ENCODE results near the gene CHCHD10. TPM values are rescaled to one million over a fixed set of nuclear protein-coding genes. Genes with fewer than 3 reads are reported as not detected.

The CHCHD10 gene
- polyA plus RNA-seq, 2 of the 4 experiments (the other 2 are of a cell fraction): 33.0 to 85.4 TPM

- DNase-seq (ENCODE audit: low read depth in 1 of 2, low spot score in 1 of 2) (peak in 1 of 2 experiments; percentile 16), FAIRE-seq (no peak), ATAC-seq (no peak)
- TF ChIP-seq POLR2A (IDR thresholded peaks at IDR 0.05; ENCODE audit: low read length): no peak
- no peak for TF ChIP-seq CEBPB (IDR thresholded peaks at IDR 0.05)
- Histone ChIP-seq H3K4me1 (no peaks in the 10 kb centered on the region; the same call in 2 of the 3 replicates), H3K4me2 (no peak overlapping the region), H3K4me3 (no peak overlapping the region), H3K27ac (no peak overlapping the region), H3K9me3 (no peaks in the 10 kb centered on the region)
- 81% methylated on average over 17 of the region's 17 CpGs for WGBS (ENCODE audit: missing lambda C conversion rate)
- ChIA-PET CTCF (interaction anchor here (0.6 kb wide), 1 partner anchor 869 kb away, joined by 3 read pairs; no protein-coding TSS in a partner anchor), POLR2A (no interaction called here)
These were observed 49.2 kb downstream of the CHCHD10 start for GRCh38 chr22:23718371-23719165.

DNA sequence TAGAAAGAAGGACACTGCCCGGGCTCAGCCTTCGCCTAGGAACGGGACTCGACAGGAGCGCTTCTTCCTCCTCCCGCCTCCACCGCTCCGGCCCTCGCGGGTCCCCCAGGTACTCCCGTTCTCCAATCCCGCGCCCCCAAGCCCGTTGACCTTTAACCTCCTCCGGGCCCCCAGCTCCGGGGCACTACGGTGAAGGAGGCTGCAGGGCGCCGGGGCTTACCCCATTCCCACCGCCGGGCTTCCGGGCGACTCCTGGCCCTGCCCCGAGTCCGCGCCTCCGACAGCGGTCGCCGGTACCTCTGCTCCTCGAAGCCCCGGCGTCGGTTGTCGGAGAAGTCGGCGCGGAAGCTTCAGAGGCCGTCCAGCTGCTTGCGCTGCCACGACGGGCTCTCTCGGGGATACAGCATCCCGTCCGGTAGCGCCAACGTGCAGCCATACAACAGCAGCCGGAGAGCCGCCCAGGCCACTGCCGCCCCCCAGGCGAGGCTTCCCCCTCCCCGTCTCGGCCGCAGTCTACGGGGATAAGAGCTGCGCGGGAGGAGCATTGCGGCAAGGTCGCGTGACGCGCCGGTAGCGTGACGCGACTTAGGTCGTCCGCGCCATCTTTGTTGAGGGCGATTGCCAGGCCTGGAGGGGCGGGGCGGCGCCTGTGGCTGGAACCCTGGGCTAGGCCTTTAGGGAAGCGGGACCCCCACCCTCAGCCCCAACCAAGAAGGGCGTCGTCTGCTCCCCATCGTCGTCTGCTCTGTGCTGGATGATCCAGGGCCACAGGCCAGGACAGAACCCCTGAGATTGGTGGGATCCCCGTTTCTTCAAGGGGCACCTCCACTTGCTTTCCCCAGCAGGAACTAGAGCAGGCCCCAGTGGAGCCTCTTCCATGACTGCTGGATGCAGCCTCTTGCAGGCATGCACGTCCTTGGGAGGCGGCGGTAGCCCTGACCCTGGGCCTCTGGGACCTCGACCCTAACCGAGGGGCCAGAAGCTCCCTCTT is 50.7 kb downstream of the CHCHD10 start:
- Histone ChIP-seq H3K27ac (peak overlapping the region; percentile 79 to 95), H3K4me1 (no peaks in the 10 kb centered on the region; the same call in 2 of the 3 replicates), H3K9me3 (no peaks in the 10 kb centered on the region), H3K4me3 (peak overlapping the region; percentile 69), H3K4me2 (peak overlapping the region; percentile 69)
- ATAC-seq (peak; percentile 95 to 97), FAIRE-seq (no peak), DNase-seq (ENCODE audit: low read depth in 1 of 2, low spot score in 1 of 2) (peak; percentile 76 to 88)
- ChIA-PET CTCF (interaction anchor here (0.7 to 1.0 kb wide), 2 partner anchors 130 to 133 kb away, joined by 3 read pairs; no protein-coding TSS in a partner anchor), POLR2A (interaction anchor here (0.7 kb wide), 1 partner anchor 11 kb away, joined by 5 read pairs; no protein-coding TSS in a partner anchor)
- no peak for TF ChIP-seq FOSL2 (IDR thresholded peaks at IDR 0.05)
- no peak for TF ChIP-seq FOSL2 (CRISPR knock-in tag; IDR thresholded peaks at IDR 0.05)
- peak; percentile 89 for TF ChIP-seq POLR2A (IDR thresholded peaks at IDR 0.05; ENCODE audit: low read length)
- peak; percentile 86 for TF ChIP-seq MAX (IDR thresholded peaks at IDR 0.05)
- peak; percentile 85 for TF ChIP-seq USF2 (IDR thresholded peaks at IDR 0.05)
- no peak for TF ChIP-seq EHMT2 (IDR thresholded peaks at IDR 0.05; ENCODE audit: low read depth)
- no peak for TF ChIP-seq GATA3 (IDR thresholded peaks at IDR 0.05; ENCODE audit: borderline replicate concordance)
- TF ChIP-seq BHLHE40 (IDR thresholded peaks at IDR 0.05; ENCODE audit: low read depth, low read length): peak; percentile 68
- peak in 1 of 2 experiments; percentile 67; a peak in 2 of 5 replicates for TF ChIP-seq JUN (IDR thresholded peaks at IDR 0.05)
- no peak for TF ChIP-seq NPAS2 (CRISPR knock-in tag; IDR thresholded peaks at IDR 0.05; ENCODE audit: borderline replicate concordance)
- TF ChIP-seq E2F6 (IDR thresholded peaks at IDR 0.05; ENCODE audit: borderline replicate concordance, low read depth): peak; percentile 81
- TF ChIP-seq PHF8 (IDR thresholded peaks at IDR 0.05; ENCODE audit: borderline replicate concordance, low read depth): peak; percentile 54; the same call in 1 of the 2 replicates
- under 1% methylated on average over 19 of the region's 84 CpGs for WGBS (ENCODE audit: missing lambda C conversion rate)

Other genes with a start within 250 kb of the CHCHD10 start
- not detected in 2 replicates for gene IGLL1, start 187.7 kb downstream of the CHCHD10 start, polyA plus RNA-seq (2011; rRNA removed)
- not detected in 3 replicates for gene IGLL1, start 187.7 kb downstream of the CHCHD10 start, polyA plus RNA-seq (2017; fragmentation: RNase III; extraction: RNeasy Plus Mini Kit Qiagen cat#74134 plus additional on column Dnase treatment)
- gene DRICH1, start 135.7 kb downstream of the CHCHD10 start, polyA plus RNA-seq (2011; rRNA removed): 0.70 and 0.85 TPM in 2 replicates
- gene DRICH1, start 135.7 kb downstream of the CHCHD10 start, polyA plus RNA-seq (2017; fragmentation: RNase III; extraction: RNeasy Plus Mini Kit Qiagen cat#74134 plus additional on column Dnase treatment): 0.26 to 0.58 TPM (median 0.28 TPM) in 3 replicates
- gene RGL4, start 77.0 kb downstream of the CHCHD10 start, polyA plus RNA-seq (2011; rRNA removed): not detected in 2 replicates
- gene RGL4, start 77.0 kb downstream of the CHCHD10 start, polyA plus RNA-seq (2017; fragmentation: RNase III; extraction: RNeasy Plus Mini Kit Qiagen cat#74134 plus additional on column Dnase treatment): not detected in 3 replicates
- gene ZNF70, start 16.9 kb downstream of the CHCHD10 start, polyA plus RNA-seq (2011; rRNA removed): 0.88 and 2.1 TPM in 2 replicates
- 0.98 to 1.3 TPM (median 1.2 TPM) in 3 replicates for gene ZNF70, start 16.9 kb downstream of the CHCHD10 start, polyA plus RNA-seq (2017; fragmentation: RNase III; extraction: RNeasy Plus Mini Kit Qiagen cat#74134 plus additional on column Dnase treatment)
- gene VPREB3, start 13.5 kb downstream of the CHCHD10 start, polyA plus RNA-seq (2011; rRNA removed): 0.41 and 0.90 TPM in 2 replicates
- 0.37 to 0.61 TPM (median 0.52 TPM) in 3 replicates for gene VPREB3, start 13.5 kb downstream of the CHCHD10 start, polyA plus RNA-seq (2017; fragmentation: RNase III; extraction: RNeasy Plus Mini Kit Qiagen cat#74134 plus additional on column Dnase treatment)
- gene C22orf15, start 5.0 kb downstream of the CHCHD10 start, polyA plus RNA-seq (2011; rRNA removed): not detected in 2 replicates
- not detected in 3 replicates for gene C22orf15, start 5.0 kb downstream of the CHCHD10 start, polyA plus RNA-seq (2017; fragmentation: RNase III; extraction: RNeasy Plus Mini Kit Qiagen cat#74134 plus additional on column Dnase treatment)
- 0.36 and 0.61 TPM in 2 replicates for gene MMP11, start 4.9 kb upstream of the CHCHD10 start, polyA plus RNA-seq (2011; rRNA removed)
- gene MMP11, start 4.9 kb upstream of the CHCHD10 start, polyA plus RNA-seq (2017; fragmentation: RNase III; extraction: RNeasy Plus Mini Kit Qiagen cat#74134 plus additional on column Dnase treatment): 0.16 to 0.26 TPM (median 0.23 TPM) in 3 replicates
- 98.1 and 133 TPM in 2 replicates for gene SMARCB1, start 19.0 kb upstream of the CHCHD10 start, polyA plus RNA-seq (2011; rRNA removed)
- gene SMARCB1, start 19.0 kb upstream of the CHCHD10 start, polyA plus RNA-seq (2017; fragmentation: RNase III; extraction: RNeasy Plus Mini Kit Qiagen cat#74134 plus additional on column Dnase treatment): 59.2 to 66.9 TPM (median 65.6 TPM) in 3 replicates
- gene DERL3, start 71.0 kb upstream of the CHCHD10 start, polyA plus RNA-seq (2011; rRNA removed): 0.08 and 0.34 TPM in 2 replicates
- 0.18 to 0.40 TPM (median 0.34 TPM) in 3 replicates for gene DERL3, start 71.0 kb upstream of the CHCHD10 start, polyA plus RNA-seq (2017; fragmentation: RNase III; extraction: RNeasy Plus Mini Kit Qiagen cat#74134 plus additional on column Dnase treatment)
- 5.6 and 6.9 TPM in 2 replicates for gene SLC2A11, start 89.9 kb upstream of the CHCHD10 start, polyA plus RNA-seq (2011; rRNA removed)
- 9.5 to 12.4 TPM (median 12.4 TPM) in 3 replicates for gene SLC2A11, start 89.9 kb upstream of the CHCHD10 start, polyA plus RNA-seq (2017; fragmentation: RNase III; extraction: RNeasy Plus Mini Kit Qiagen cat#74134 plus additional on column Dnase treatment)
- gene MIF, start 126.4 kb upstream of the CHCHD10 start, polyA plus RNA-seq (2011; rRNA removed): 173 and 197 TPM in 2 replicates
- 752 to 794 TPM (median 776 TPM) in 3 replicates for gene MIF, start 126.4 kb upstream of the CHCHD10 start, polyA plus RNA-seq (2017; fragmentation: RNase III; extraction: RNeasy Plus Mini Kit Qiagen cat#74134 plus additional on column Dnase treatment)
- 0.30 and 0.50 TPM in 2 replicates for gene GSTT2B, start 193.2 kb upstream of the CHCHD10 start, polyA plus RNA-seq (2011; rRNA removed)
- gene GSTT2B, start 193.2 kb upstream of the CHCHD10 start, polyA plus RNA-seq (2017; fragmentation: RNase III; extraction: RNeasy Plus Mini Kit Qiagen cat#74134 plus additional on column Dnase treatment): 0.11 to 0.30 TPM in 2 of 3 replicates, not detected in the other
- gene DDTL, start 198.9 kb upstream of the CHCHD10 start, polyA plus RNA-seq (2011; rRNA removed): 2.1 and 2.8 TPM in 2 replicates
- gene DDTL, start 198.9 kb upstream of the CHCHD10 start, polyA plus RNA-seq (2017; fragmentation: RNase III; extraction: RNeasy Plus Mini Kit Qiagen cat#74134 plus additional on column Dnase treatment): 2.5 to 3.2 TPM (median 2.7 TPM) in 3 replicates
- gene DDT, start 206.5 kb upstream of the CHCHD10 start, polyA plus RNA-seq (2011; rRNA removed): 87.6 and 119 TPM in 2 replicates
- gene DDT, start 206.5 kb upstream of the CHCHD10 start, polyA plus RNA-seq (2017; fragmentation: RNase III; extraction: RNeasy Plus Mini Kit Qiagen cat#74134 plus additional on column Dnase treatment): 173 to 188 TPM (median 180 TPM) in 3 replicates
- gene GSTT2, start 212.2 kb upstream of the CHCHD10 start, polyA plus RNA-seq (2011; rRNA removed): not detected in 2 replicates
- gene GSTT2, start 212.2 kb upstream of the CHCHD10 start, polyA plus RNA-seq (2017; fragmentation: RNase III; extraction: RNeasy Plus Mini Kit Qiagen cat#74134 plus additional on column Dnase treatment): 0.13 to 0.17 TPM (median 0.14 TPM) in 3 replicates
- not detected in 2 replicates for gene GSTT4, start 237.5 kb upstream of the CHCHD10 start, polyA plus RNA-seq (2011; rRNA removed)
- gene GSTT4, start 237.5 kb upstream of the CHCHD10 start, polyA plus RNA-seq (2017; fragmentation: RNase III; extraction: RNeasy Plus Mini Kit Qiagen cat#74134 plus additional on column Dnase treatment): not detected in 3 replicates
- 5.5 and 13.0 TPM in 2 replicates for gene CABIN1, start 243.3 kb upstream of the CHCHD10 start, polyA plus RNA-seq (2011; rRNA removed)
- gene CABIN1, start 243.3 kb upstream of the CHCHD10 start, polyA plus RNA-seq (2017; fragmentation: RNase III; extraction: RNeasy Plus Mini Kit Qiagen cat#74134 plus additional on column Dnase treatment): 16.7 to 17.5 TPM (median 16.8 TPM) in 3 replicates